Stimulated activated CD4-positive, alpha-beta T cell treated with anti-CD3 and anti-CD28 coated beads, Interleukin-1b, Interleukin-23, amount 100 ng/mL, for 48 hours (primary cell): Measurements from ENCODE around the gene IGLL1.
"Not testable (repeated sequence)": the region's sequence is repeated elsewhere in the genome, so short reads cannot be mapped to it uniquely, and the experiment has no call there.

Experiments used
- DNase-seq: peaks from one replicate; pipeline ENCODE4 v3.0.0-alpha.2; 2020

Gene IGLL1

DNA sequence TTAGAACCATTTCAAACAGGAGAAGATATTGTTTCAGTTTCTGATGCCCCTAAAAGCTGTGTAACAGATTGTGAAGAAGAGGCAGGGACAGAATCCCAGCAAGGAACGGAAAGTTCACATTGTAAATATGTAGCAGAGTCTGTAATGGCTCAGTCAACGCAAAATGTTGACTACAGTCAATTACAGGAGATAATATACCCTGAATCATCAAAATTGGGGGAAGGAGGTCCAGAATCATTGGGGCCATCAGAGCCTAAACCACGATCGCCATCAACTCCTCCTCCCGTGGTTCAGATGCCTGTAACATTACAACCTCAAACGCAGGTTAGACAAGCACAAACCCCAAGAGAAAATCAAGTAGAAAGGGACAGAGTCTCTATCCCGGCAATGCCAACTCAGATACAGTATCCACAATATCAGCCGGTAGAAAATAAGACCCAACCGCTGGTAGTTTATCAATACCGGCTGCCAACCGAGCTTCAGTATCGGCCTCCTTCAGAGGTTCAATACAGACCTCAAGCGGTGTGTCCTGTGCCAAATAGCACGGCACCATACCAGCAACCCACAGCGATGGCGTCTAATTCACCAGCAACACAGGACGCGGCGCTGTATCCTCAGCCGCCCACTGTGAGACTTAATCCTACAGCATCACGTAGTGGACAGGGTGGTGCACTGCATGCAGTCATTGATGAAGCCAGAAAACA lies 40.8 kb downstream of the IGLL1 start:
- DNase-seq: peak; percentile 83

DNA sequence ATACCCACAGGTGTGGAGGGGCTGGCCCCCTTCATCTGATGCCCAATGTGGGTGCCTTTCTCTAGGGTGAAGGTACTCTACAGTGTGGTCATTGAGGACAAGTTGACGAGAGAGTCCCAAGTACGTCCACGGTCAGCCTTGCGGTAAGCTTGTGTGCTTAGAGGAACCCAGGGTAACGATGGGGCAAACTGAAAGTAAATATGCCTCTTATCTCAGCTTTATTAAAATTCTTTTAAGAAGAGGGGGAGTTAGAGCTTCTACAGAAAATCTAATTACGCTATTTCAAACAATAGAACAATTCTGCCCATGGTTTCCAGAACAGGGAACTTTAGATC lies 41.4 kb downstream of the IGLL1 start:
- DNase-seq: not testable (repeated sequence)

DNA sequence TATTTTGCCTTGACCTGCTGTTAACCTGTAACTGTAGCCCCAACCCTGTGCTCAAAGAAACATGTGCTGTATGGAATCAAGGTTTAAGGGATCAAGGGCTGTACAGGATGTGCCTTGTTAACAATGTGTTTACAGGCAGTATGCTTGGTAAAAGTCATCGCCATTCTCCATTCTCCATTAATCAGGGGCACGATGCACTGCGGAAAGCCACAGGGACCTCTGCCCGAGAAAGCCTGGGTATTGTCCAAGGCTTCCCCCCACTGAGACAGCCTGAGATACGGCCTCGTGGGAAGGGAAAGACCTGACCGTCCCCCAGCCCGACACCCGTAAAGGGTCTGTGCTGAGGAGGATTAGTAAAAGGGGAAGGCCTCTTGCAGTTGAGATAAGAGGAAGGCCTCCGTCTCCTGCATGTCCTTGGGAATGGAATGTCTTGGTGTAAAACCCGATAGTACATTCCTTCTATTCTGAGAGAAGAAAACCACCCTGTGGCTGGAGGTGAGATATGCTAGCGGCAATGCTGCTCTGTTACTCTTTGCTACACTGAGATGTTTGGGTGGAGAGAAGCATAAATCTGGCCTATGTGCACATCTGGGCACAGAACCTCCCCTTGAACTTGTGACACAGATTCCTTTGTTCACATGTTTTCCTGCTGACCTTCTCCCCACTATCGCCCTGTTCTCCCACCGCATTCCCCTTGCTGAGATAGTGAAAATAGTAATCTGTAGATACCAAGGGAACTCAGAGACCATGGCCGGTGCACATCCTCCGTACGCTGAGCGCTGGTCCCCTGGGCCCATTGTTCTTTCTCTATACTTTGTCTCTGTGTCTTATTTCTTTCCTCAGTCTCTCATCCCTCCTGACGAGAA lies 42.0 kb downstream of the IGLL1 start:
- not testable (repeated sequence) for DNase-seq

DNA sequence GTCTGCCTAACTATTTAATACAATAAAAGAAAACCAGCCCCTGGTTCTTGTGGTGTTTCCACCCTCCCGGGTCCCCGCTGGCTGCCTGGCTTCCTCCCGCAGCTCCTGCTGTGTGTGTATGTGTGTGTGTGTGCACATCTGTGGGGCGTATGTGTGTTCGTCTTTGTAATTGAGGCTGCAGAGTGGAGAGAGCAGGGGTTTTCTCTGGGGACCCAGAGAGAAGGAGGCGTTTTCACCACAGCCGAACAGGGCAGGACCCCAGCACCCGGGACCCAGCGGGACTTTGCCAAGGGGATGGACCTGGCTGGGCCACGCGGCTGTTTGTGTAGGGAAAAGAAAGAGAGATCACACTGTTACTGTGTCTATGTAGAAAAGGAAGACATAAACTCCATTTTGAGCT lies 42.7 kb downstream of the IGLL1 start:
- DNase-seq: no peak

DNA sequence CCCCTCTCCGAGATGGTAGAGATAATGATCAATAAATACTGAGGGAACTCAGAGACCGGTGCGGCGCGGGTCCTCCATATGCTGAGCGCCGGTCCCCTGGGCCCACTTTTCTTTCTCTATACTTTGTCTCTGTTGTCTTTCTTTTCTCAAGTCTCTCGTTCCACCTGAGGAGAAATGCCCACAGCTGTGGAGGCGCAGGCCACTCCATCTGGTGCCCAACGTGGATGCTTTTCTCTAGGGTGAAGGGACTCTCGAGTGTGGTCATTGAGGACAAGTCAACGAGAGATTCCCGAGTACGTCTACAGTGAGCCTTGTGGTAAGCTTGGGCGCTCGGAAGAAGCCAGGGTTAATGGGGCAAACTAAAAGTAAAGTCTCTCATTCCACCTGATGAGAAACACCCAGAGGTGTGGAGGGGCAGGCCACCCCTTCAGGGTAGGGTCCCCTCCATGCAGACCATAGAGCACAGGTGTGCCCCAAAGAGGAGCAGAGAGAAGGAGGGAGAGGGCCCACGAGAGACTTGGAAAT lies 43.2 kb downstream of the IGLL1 start:
- no peak for DNase-seq

DNA sequence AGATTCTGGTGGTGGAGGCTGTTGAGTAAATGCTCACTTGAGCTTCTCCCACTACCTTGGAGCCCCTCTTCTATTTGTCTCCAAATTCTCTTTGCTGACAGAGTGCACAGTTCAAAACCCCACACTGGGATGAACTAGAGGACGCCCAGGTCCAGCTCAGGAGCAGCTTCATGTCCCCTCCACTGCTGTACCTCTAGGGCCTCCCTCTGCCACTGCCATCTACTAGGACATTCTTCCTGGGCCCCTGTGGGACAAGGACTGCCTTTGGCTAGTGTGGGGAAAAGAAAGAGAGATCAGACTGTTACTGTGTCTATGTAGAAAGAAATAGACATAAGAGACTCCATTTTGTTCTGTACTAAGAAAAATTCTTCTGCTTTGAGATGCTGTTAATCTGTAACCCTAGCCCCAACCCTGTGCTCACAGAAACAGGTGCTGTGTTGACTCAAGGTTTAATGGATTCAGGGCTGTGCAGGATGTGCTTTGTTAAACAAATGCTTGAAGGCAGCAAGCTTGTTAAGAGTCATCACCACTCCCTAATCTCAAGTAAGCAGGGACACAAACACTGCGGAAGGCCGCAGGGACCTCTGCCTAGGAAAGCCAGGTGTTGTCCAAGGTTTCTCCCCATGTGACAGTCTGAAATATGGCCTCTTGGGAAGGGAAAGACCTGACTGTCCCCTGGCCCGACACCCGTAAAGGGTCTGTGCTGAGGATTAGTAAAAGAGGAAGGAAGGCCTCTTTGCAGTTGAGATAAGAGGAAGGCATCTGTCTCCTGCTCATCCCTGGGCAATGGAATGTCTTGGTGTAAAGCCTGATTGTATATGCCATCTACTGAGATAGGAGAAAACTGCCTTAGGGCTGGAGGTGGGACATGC lies 44.1 kb downstream of the IGLL1 start:
- DNase-seq: not testable (repeated sequence)

DNA sequence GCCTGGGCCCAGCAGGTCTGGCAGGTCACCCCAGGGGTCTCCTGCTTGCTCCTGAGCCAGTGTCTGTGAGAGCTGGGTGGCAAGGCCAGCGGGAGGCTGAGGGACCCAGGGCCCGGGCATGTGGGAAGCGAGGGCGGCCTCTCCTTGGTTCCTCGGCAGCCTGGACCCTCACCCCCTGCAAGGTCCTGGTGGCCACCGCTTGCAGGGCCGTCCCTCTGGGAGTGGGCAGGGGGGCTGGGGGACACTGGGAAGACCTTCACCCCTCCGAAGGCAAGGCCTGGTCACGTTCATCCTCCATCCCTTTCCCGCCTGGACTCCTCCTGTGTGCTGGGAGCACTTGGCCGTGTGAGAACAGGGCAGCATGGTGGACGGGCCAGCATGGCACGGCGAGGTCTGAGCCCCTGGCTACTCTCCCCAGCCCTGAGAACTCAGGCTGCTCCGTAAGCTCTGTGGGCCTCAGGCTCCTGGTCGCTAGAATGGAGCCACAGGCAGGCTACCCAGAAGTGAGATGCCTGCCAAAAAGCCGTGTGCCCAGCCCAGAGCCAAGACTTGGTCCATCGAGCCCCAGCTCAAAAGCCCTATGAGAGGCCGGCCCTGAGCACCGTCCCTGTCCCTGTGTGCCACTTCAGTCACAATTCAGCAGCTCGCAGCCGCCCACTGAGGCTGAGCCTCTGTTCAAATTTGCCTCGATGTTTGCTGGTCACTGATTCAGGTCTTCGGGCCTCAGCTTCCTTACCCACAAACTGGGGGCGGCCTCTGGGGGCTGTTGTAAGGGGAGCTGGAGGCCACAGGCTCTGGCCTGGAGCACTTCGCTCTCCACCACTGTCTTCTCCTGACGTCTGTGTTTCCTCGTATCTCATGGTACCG lies 45.0 kb downstream of the IGLL1 start:
- no peak for DNase-seq

DNA sequence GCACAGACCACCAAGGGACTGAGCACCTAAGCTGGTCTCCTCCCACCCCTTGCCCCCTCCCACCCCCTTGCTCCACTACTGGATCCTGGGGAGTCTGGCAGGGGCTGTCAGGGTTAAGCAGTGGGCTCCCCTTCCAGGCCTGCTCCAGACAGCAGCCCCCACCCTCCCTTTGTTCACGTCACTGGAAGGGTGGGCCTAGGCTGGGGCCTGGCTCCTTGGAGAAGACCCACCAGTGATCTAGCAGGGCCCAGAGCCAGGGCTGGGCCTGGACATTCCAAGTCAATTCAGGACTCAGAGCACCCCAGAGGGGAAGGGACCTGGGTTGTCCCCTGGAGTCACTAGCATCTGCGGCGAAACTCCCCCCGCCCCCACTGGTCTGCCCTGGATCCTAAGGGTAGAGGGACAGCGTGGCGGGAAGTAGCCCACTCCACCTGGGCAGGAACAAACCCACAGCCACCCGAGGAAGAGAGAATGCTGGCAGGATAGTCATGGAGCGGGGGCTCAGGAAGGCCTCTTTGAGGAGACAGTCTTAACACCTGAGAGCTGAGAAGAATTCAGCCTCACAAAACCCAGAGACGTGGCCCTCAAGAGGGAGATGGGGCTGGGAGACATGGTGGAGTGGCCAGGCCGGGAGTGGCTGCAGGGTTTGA lies 45.8 kb downstream of the IGLL1 start:
- DNase-seq: no peak

DNA sequence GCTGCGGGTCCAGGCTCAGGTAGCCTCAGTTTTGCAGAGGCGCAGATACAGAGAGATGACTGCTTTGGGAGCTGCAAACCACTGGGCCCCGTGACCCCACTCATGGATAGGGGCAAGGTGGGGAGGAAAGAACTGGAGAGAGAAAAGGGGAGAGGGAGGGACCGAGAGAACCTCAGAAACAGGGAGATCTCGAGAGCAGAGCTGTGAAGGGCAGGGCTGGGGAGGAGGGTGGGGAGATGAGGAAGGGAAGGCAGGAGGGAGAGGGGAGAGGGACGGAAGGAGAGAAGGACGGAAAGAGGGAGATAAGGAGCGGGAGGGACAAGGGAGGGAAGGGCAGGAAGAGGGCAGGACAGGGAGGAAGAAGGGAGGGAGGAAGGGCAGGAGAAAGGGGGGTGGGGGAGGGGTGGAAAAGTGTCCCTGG lies 46.3 kb downstream of the IGLL1 start:
- no peak for DNase-seq

DNA sequence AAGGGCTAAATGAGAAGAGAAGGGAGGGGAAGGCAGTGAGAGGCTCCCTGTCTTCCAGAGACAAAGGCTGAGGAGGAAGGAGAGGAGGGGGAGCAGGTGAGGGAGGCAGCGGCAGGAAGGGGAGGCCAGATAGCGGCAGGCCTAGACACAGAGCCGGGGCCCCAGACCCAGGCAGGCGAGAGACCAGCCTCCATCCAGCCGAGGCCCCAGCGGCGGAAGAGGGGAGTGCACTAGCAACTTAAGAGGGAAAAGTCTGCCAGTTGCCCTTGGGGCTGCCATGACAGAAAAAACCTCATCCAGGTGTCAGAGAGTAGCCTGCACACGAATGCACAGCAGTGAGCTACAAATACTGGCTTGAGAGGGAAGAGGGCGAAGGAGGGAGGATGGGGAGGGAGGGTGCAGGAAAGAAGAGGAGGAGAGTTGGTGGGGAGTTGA lies 46.7 kb downstream of the IGLL1 start:
- peak; percentile 43 for DNase-seq

DNA sequence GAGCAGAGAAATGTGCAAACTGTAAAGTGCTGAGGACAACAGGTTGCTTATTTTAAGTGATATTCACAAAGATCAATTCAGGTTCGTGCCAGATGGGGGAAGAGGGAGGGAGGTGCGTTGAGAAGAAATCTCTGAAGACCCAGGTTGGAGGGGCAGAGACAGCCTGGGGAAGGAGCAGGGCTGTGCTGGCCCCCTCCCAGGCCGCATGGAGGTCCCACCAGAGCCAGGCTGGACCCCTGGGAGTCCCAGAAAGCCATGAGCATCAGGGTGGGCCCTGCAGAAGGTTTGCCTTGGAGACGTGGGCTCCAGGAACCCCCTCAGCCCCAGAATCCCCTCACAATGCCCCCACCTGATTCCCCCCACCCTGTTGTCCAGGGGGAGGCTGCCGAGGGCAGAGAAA lies 47.4 kb downstream of the IGLL1 start:
- DNase-seq: no peak

DNA sequence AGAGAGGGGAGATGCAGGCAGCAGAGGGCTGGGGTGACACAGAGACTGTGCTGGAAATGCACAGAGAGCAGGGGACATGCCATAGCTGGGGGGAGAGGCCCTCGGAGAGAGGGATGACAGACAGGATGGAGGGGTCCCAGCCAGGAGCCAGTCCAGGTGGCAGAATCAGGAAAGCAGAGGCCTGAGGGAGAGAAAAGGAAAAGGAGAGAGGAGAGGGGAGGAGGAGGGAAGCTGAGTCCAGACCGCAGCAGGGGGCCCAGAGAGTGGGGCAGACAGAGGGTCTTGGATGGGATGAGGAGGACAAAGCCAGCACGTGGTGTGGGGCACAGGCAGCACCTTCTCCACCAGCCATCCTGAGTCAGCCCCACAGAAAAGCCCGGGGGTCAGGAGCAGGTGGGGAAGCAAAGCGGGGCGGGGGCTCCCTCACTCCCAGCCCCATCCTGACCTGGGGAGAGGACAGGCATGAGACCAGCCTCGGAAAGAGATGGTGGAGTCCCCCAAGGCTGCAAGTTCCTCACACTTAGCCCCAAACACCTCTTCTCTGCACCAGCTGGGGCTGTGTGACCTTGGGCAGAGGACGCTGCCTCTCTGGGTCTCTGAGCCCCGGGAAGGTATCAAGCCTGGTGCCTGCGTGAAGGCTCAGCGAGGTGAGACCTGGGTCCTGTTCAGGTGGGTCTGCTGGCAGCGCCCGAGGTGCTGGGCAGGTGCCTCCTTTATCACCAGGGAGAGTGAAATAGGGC lies 48.0 kb downstream of the IGLL1 start:
- no peak for DNase-seq

DNA sequence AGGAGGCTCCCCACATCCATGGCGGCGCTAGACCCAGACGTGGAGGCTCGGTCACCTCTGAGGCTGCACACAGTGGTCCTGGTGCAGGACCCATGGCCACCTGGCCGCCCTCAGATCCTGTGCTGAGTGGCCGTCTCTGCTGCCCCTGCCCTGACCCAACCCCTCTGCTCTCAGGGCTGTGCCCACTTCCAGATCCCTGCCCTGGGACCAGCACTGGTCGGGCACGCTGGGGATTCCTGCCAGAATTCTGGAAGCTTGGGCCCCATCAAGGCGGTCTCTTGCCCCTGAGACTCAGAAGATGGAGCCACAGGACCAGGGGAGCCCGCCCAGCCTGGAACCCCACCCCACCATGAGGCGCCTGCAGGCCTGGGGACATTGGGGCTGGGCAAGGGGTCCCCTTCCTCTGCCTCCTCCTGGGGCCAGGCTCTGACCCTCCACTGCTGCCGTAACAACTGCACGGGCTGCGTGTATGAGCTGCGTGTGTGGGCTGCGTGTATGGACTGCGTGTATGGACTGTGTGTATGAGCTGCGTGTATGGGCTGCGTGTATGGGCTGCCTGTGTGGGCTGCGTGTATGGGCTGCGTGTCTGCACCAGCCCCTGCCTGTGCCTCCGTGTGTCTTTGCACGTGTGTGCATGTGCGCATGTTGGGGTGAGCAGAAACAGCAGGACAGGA lies 48.7 kb downstream of the IGLL1 start:
- DNase-seq: no peak

DNA sequence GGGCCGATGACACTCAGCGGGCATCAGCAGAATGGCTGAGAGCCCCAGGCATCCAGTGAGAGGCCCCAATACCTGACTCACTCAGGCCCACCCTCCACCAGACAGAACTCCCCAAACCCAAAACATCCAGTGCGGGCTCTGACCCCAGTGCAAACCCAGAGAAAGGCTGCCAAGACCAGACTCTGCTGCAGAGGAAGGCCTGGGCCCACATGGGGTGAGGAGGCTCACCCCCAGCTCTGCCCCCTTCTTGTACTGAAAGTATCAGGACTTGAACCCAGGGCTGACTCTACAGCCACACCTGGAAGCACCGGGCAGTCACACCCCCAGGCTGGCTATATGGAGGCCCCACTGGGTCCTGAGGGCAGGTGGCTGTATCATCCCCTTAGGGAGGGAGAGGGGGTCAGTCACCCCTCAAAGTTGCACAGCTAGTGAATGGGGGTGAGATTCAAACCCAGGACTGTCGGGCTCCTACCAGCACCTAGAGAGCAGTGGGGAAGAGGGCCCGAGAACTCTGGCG lies 49.3 kb downstream of the IGLL1 start:
- no peak for DNase-seq

DNA sequence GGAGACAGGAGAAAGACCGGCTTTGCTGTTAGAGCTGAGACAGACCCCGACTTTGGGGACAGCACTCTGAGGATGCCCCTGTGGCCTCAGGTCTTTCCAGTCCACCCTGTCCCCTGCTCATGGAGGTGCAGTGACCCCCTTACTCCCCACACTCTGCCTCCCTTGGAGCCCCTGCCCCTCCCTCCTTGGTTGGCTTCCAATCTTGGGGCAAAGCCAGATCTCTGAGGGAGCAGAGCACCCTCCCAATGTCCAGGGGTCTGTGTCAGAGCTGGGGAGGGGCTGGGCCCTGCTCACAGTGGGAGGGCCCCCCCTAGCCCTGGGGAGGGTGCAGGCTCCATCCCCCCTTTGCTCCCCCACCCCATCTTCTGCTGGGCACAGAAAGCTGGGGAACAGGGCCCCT lies 50.0 kb downstream of the IGLL1 start:
- no peak for DNase-seq

DNA sequence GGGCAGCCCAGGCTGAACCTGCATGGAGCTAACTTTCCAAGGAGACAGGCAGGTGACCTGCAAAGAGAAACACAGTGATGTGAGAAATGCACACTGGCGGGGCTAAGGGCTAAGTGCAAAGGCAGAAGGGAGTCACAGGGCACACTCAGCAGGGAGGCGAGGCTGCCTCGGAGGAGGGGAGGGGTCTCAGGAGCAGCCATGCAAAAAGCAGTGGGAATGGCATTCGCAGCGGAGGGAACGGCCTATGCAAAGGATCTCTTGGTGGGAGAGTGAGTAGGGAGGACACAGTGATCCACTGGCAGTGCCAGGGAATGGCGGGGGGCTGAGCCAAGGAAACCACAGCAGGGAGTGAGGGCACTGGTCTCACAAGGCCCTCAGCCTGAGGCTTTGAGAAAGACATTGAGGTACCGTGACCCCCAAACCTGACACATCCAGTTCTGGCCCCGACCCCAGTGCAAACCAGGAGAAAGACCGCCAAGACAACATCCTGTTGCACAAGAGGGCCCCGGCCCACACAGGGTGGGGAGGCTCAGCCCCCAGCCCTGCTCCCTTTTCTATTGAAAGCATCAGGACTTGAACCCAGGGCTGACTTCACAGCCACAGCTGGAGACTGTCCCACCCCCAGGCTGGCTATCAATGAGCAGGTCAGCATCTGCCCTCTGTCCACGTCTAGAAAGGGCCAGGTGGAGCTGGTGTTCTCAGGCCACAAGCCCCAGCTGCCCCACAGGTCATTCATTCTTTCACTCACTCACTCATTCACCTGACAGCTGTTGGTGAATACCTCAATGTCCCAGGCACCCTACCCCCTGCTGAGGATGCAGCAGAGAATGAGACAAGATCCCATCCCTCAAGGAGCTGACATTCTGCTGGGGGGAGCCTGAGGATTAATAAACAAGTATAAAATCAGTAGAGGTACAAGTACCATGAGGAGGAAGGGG lies 50.7 kb downstream of the IGLL1 start:
- no peak for DNase-seq

DNA sequence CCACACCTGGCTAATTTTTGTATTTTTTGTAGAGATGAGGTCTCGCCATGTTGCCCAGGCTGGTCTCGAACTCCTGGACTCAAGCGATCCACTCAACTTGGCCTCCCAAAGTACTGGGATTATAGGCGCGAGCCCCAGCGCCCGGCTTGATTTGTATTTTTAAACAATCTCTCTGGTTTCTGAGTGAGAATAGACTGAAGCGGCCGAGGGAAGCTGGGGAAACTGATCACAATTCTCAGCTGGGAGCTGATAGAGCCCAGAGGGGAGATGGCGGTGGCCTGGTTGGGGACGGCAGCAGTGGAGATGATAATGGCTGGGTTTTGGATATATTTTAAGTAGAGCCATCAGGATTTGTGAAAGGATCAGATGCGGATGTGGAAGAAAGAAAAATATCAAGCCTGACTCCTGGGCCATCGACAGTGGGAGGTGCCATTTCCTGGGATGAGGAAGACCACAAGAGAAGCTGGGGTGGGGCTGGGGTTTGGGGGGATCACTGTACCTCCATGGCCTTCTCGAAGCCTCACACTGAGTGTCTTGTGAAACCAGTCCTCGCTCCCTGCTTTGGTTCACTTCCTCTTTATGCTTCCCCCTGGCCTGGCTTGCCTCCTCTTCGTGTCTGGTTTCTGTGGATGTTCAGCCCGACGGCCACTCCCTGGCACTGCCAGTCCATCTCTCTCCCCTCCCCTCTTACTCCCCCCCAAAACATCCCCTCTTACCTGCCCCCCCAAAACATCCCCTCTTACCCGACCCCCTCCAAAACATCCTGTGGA lies 51.9 kb downstream of the IGLL1 start:
- DNase-seq: no peak
